ENCODE results near the gene PTPRZ1.

The PTPRZ1 gene

GRCh38 chr7:121954803-121955202, 81.8 kb downstream of the PTPRZ1 start:
- DNase-seq (ENCODE audit: low read depth in 2 of 2) = no peak

DNA sequence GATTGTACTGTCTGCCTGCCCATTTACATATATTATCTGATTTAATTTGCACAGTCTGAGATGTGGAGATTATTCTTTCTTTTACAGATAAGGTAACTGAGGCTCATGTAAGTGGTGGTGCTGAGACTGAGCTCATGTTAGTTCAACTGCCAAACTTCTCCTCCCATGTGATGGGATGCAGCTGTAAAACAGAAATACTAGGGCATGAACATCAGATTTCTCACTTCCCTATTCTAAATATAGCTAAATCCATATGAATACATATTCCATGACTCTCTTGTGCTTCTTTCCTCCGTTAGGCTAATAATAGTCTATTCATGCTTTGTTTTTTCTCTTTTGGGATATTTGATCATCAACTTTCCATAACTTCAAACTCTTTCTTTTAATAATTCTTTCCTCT, 84.7 kb downstream of the PTPRZ1 start:
- no peak for DNase-seq (ENCODE audit: low read depth in 2 of 2)

- DNase-seq (ENCODE audit: low read depth in 2 of 2) = no peak
Observed at GRCh38 chr7:121960678-121961077, 87.7 kb downstream of the PTPRZ1 start.

DNA sequence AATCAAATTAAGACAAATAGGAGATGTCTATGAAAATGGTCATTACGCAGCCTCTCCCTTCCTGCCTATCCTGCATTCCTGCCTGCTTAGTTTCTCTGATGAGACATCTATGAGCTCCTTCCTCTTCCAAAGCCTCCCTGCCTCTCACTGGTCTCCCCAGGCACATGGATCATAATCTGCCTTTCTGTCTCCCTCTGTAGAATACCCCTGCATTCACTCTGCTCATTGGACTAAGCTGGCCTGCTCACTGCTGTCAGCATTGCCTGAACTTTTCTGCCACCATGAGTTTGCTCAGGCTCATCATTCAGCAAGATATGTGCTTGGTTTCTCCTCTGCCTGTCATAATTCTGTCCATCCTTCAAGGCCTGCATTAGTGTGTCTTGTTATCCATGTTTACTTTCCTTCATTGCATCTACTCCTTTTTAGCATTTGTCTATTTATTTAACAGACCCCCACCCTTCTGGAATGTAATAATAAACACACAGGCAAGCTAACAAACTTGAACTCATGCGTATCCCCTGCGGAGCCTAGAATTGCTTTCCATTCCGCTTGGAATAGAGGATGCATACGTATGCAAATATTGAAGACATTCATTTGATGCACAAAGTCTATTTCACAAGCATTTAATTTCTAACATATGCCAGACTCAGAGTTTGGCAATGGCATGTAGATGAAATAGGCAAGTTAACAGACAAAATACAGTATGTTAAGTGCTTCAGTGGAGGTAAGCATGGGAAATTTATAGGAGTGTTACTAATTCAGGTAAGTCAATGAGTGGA, 88.3 kb downstream of the PTPRZ1 start:
- no peak for DNase-seq (ENCODE audit: low read depth in 2 of 2)

GRCh38 chr7:121966276-121966934, 93.4 kb downstream of the PTPRZ1 start:
- DNase-seq (ENCODE audit: low read depth in 2 of 2) = no peak

- DNase-seq (ENCODE audit: low read depth in 2 of 2) = no peak
Observed at GRCh38 chr7:121966935-121967332, 94.0 kb downstream of the PTPRZ1 start.

DNA sequence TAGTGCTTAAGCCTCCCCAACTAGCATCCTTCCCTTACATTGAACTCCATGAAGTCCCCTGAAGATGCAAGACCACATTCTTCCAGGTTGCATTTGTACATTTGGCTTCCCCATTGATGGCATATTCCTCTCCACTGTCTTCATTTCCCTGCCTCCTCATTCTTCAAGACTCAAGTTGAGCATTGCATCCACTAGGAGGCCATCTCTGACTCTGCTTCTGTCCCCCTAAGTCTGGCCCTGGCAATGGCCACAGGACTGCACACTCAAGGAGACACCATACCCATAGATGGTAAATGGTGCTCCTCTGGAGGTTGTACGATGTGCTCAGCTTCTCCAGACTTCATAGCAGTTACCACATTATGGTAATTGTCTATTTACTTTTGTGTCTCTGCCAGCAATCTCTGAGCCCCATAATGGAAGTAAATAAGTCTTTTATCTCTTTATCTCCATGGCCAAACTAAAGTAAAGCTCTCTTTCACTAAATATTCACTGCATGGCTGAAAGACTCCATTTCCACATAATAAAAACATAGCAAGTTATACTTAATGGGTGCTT, 112.6 kb downstream of the PTPRZ1 start:
- DNase-seq (ENCODE audit: low read depth in 2 of 2) = no peak

GRCh38 chr7:121992068-121992467, 119.1 kb downstream of the PTPRZ1 start:
- no peak for DNase-seq (ENCODE audit: low read depth in 2 of 2)

- peak; percentile 11 to 16 for DNase-seq (ENCODE audit: low read depth in 2 of 2)
Observed at GRCh38 chr7:121994625-121995410, 121.9 kb downstream of the PTPRZ1 start.

DNA sequence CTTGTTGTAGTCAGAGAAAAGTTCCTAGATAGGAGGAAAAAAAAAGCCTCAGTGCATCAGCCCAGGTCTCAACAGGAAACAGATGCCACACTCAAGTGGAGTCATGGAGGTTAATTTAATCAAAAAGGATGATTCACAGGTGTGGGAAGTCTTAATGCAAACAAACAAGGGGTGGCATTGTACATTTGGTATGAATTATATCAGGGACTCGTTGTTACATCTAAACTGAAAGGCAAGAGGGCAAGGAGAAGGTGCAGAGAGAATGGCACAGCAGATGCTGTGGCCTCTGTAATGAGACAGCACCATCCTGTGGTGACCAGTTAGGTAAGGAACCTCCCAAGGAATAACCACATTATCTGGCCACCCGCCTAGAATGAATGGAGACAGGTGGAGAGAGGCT, 133.7 kb downstream of the PTPRZ1 start:
- no peak for DNase-seq (ENCODE audit: low read depth in 2 of 2)

DNA sequence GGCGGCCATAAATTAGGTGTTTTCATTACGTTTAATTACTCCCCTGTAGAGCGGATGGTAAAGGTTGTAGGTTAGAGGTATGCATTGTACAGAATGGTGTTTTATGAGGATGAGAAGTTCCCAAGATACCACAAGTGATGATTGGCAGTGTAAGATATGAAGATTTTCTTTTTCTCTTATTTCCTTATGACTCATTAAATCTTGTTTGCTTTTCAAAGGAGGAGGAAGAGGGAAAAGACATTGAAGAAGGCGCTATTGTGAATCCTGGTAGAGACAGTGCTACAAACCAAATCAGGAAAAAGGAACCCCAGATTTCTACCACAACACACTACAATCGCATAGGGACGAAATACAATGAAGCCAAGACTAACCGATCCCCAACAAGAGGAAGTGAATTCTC, 137.2 kb downstream of the PTPRZ1 start:
- DNase-seq (ENCODE audit: low read depth in 2 of 2) = no peak

DNA sequence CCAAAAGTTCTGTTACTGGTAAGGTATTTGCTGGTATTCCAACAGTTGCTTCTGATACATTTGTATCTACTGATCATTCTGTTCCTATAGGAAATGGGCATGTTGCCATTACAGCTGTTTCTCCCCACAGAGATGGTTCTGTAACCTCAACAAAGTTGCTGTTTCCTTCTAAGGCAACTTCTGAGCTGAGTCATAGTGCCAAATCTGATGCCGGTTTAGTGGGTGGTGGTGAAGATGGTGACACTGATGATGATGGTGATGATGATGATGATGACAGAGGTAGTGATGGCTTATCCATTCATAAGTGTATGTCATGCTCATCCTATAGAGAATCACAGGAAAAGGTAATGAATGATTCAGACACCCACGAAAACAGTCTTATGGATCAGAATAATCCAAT, 140.1 kb downstream of the PTPRZ1 start:
- no peak for DNase-seq (ENCODE audit: low read depth in 2 of 2)

DNA sequence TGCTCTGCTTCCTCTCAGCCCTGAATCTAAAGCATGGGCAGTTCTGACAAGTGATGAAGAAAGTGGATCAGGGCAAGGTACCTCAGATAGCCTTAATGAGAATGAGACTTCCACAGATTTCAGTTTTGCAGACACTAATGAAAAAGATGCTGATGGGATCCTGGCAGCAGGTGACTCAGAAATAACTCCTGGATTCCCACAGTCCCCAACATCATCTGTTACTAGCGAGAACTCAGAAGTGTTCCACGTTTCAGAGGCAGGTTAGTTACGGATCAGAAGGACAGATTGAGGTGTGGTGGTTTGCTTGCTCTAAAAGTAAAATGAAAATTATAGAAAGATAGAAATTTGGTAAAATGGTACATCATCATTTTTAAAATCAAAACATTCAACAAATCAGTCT, 140.7 kb downstream of the PTPRZ1 start:
- DNase-seq (ENCODE audit: low read depth in 2 of 2) = no peak

DNA sequence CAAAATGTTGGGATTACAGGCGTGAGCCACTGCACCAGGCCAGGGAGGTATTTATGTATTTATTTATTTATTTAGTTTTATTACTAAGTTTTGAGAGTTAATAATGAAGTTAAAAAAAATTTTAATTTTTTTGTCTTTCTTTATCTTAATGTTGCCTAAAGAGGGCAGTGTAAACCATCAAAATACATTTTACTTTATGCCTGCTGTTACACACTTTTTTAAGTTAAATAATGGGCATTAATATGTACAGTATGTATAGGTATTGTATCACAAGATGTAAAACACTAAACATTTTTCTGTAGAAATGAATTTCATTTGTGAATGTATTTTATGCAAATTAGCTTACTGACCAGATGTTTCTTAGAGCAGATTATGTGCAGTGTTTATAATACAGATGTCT, 141.7 kb downstream of the PTPRZ1 start:
- DNase-seq (ENCODE audit: low read depth in 2 of 2) = no peak

- DNase-seq (ENCODE audit: low read depth in 2 of 2) = no peak
Observed at GRCh38 chr7:122018032-122018431, 145.1 kb downstream of the PTPRZ1 start.

DNA sequence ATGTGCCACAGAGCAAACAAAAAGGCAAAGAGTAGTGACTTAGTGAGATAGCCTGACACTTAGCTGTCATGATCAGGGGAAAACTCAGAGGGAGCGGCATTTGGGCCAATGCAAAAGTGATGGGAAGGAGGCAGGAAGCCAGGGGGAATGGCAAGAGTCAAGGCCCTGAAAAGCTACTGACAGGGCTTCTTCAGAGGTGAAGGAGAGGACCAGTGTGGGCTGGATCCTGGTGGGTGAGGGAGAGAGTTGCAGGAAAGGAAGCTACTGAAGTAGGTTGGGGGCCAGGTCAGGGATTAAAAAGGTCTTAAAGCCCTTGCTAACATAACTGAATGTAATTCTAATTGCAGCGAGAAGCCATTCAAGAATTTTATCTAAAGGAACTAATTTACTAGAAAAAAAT, 154.1 kb downstream of the PTPRZ1 start:
- no peak for DNase-seq (ENCODE audit: low read depth in 2 of 2)

DNA sequence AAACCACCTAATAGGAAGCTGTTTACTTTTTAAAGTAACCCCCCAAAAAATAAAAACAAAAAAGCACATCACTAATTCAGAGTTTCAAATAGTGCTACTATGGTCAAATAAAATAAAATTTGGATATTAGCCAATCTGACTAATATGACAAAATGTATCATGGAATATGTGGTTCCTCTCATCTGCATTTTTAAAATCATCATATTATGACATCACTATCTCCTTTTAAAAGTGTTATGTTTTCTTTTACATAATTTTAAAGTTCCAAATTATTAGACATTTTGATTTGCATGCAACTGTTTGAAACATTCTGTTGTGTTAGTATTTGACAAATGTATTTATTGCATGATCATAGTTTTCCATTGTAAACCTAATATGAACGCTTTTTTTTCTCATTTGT, 160.7 kb downstream of the PTPRZ1 start:
- no peak for DNase-seq (ENCODE audit: low read depth in 2 of 2)

DNA sequence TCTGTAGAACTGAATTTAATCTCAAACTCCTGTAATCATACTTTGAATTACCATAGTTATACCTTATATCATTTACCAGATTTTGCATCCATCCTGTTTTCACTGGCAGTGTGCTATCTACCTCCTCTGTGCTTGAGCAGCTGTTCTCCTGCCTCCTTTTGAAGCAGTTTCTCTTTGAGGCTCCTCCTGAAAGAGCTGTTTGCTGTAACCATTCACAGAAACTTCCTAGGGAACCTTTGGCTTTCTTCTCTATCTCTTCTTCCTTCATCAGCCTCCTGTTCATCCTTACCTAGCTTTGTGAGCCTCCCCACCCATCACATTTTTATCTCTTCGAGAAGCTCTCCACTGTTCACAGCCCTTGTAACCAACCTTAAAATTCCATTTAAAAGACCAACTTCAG, 162.9 kb downstream of the PTPRZ1 start:
- DNase-seq (ENCODE audit: low read depth in 2 of 2) = no peak

DNA sequence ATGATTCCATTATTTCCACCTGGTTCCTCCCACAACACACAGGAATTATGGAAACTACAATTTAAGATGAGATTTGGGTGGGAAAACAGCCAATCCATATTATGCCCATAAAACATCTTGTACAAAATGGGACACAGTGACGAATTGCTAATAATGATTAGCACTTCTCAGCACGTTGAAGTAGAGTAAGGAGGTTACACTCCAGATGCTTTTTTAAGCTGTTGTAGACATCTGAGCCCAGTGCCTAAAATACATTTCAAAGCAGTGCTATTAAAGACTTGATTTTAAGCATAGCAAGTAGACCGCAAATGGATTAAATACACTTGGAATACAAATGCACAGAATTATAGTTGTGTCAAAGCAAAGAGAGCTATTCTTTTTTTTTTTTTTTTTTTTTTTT, 165.2 kb downstream of the PTPRZ1 start:
- DNase-seq (ENCODE audit: low read depth in 2 of 2) = no peak

- DNase-seq (ENCODE audit: low read depth in 2 of 2) = no peak
Observed at GRCh38 chr7:122038904-122039303, 165.9 kb downstream of the PTPRZ1 start.

GRCh38 chr7:122040147-122040546, 167.2 kb downstream of the PTPRZ1 start:
- no peak for DNase-seq (ENCODE audit: low read depth in 2 of 2)

DNA sequence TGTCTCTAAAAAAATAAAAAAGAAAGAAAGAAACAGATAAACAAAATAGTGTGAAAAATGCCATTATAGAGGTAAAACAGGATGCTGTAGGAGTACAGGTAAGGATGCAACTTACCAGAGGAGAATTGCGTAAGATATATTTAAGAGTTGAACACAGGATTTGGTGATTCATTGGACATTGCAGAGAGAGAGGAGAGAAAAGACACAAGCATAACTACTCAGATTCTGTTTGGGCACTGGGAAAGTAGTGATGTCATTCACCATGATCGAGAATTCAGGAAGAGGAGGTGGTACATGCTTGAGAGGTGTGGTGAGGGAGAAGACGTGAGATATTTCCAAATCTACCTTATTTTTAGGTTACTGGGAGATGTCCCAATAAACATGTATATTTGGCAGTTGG, 173.4 kb downstream of the PTPRZ1 start:
- no peak for DNase-seq (ENCODE audit: low read depth in 2 of 2)

Data from stimulated activated CD8-positive, alpha-beta memory T cell treated with anti-CD3 and anti-CD28 coated beads, Interleukin-2, amount 100 ng/mL, for 48 hours (primary cell).